PC-9 (cell line): ENCODE data around the gene RBMS2.

Experiments used
- CTCF ChIP-seq: fragments of 200-600 bp; sonication (generic); conservative IDR thresholded peaks from 2 replicates; pipeline ENCODE4 v1.6.1; 2017; ENCODE audit warnings: mixed run types, antibody characterized with exemption, mild to moderate bottlenecking, moderate library complexity
- EZH2 ChIP-seq: fragments of 200-600 bp; sonication (generic); IDR thresholded peaks from 2 replicates; pipeline ENCODE4 v1.8.0; 2017; ENCODE audit warnings: antibody characterized with exemption, low read depth

GRCh38 chr12:56568146-56568545 lies 46.5 kb downstream of the RBMS2 start:
- TF ChIP-seq CTCF (no peak), EZH2 (no peak)
